BLaER1 treated with 17β-estradiol and CSF1 and Interleukin-3, amounts not matched to agents 10 nM and 100 nM (cell line): ENCODE results near the gene ATXN10.

Experiments
- H3K27ac ChIP-seq, 11 experiments: shearing (Covaris generic); formaldehyde crosslinking; 2 replicates each; pipeline ENCODE4 v1.8.1; 2022
- H3K27me3 ChIP-seq, 11 experiments: shearing (Covaris generic); formaldehyde crosslinking; 2 replicates each; pipeline ENCODE4 v1.8.1; 2022
- H3K36me3 ChIP-seq, 11 experiments: shearing (Covaris generic); formaldehyde crosslinking; 2 replicates each; pipeline ENCODE4 v1.8.1; 2022
- H3K4me1 ChIP-seq, 10 experiments: shearing (Covaris generic); formaldehyde crosslinking; 2 replicates each; pipeline ENCODE4 v1.8.1; 2022
- H3K4me2 ChIP-seq, 11 experiments: shearing (Covaris generic); formaldehyde crosslinking; 2 replicates each; pipeline ENCODE4 v1.8.1; 2022
- H3K4me3 ChIP-seq, 10 experiments: shearing (Covaris generic); formaldehyde crosslinking; 2 replicates each; pipeline ENCODE4 v1.8.1; 2022
- H3K9ac ChIP-seq, 11 experiments: shearing (Covaris generic); formaldehyde crosslinking; 2 replicates each; pipeline ENCODE4 v1.8.1; 2022
- H3K9me3 ChIP-seq, 11 experiments: shearing (Covaris generic); formaldehyde crosslinking; replicated peaks in 1 of 11; 2 replicates each; pipeline ENCODE4 v1.8.1; 2022
- H4K20me1 ChIP-seq, 11 experiments: shearing (Covaris generic); formaldehyde crosslinking; 2 replicates each; pipeline ENCODE4 v1.8.1; 2022
- Cebpa-rat ChIP-seq, 11 experiments: shearing (Covaris generic); IDR thresholded peaks; 2 replicates each; pipeline ENCODE4 v1.8.1; 2022

Gene ATXN10

GRCh38 chr22:45805413-45805812 lies 133.8 kb downstream of the ATXN10 start:
- H4K20me1 ChIP-seq: peaks cover 0 to 65% (median 13%) of the 10 kb centered on the region in 11 experiments; a peak in 10 of 22 replicates
- no peak overlapping the region for H3K4me3 ChIP-seq
- H3K27ac ChIP-seq: no peak overlapping the region
- peaks cover 51 to 96% (median 64%) of the 10 kb centered on the region in 11 experiments for H3K36me3 ChIP-seq
- TF ChIP-seq Cebpa-rat (IDR thresholded peaks at IDR 0.05): no peak
- 0 out of 22 replicates have a peak, but pooled peaks cover 0 to 6% (median 0%) of the 10 kb centered on the region in 11 experiments for H3K9me3 ChIP-seq
- no peaks in the 10 kb centered on the region for H3K27me3 ChIP-seq
- no peak overlapping the region for H3K4me2 ChIP-seq
- H3K4me1 ChIP-seq: peaks cover 0 to 4% (median 0%) of the 10 kb centered on the region in 10 experiments; a peak in 4 of 20 replicates
- H3K9ac ChIP-seq: no peak overlapping the region

- H3K9me3 ChIP-seq: no peaks in the 10 kb centered on the region
- peaks cover 0 to 4% (median 0%) of the 10 kb centered on the region in 10 experiments; a peak in 4 of 20 replicates for H3K4me1 ChIP-seq
- H3K4me2 ChIP-seq: no peak overlapping the region
- no peak for TF ChIP-seq Cebpa-rat (IDR thresholded peaks at IDR 0.05)
- no peak overlapping the region for H3K27ac ChIP-seq
- peaks cover 0 to 46% (median 7%) of the 10 kb centered on the region in 11 experiments; a peak in 8 of 22 replicates for H4K20me1 ChIP-seq
- H3K9ac ChIP-seq: no peak overlapping the region
- H3K36me3 ChIP-seq: peaks cover 47 to 92% (median 64%) of the 10 kb centered on the region in 11 experiments
- no peaks in the 10 kb centered on the region for H3K27me3 ChIP-seq
- H3K4me3 ChIP-seq: no peak overlapping the region
These were observed 135.7 kb downstream of the ATXN10 start for GRCh38 chr22:45807156-45807915.

- H3K36me3 ChIP-seq: peaks cover 58 to 91% (median 73%) of the 10 kb centered on the region in 11 experiments
- no peaks in the 10 kb centered on the region for H3K27me3 ChIP-seq
- H3K4me1 ChIP-seq: peaks cover 0 to 12% (median 0%) of the 10 kb centered on the region in 10 experiments; a peak in 7 of 20 replicates
- TF ChIP-seq Cebpa-rat (IDR thresholded peaks at IDR 0.05): no peak
- H4K20me1 ChIP-seq: peaks cover 0 to 16% (median 3%) of the 10 kb centered on the region in 11 experiments; a peak in 5 of 22 replicates
- H3K4me2 ChIP-seq: peak overlapping the region in 4 of 11 experiments; percentile 16 to 52 (median 22); a peak in 6 of 22 replicates
- no peak overlapping the region for H3K27ac ChIP-seq
- H3K9me3 ChIP-seq: no peaks in the 10 kb centered on the region
- no peak overlapping the region for H3K9ac ChIP-seq
- H3K4me3 ChIP-seq: no peak overlapping the region
These were observed 141.3 kb downstream of the ATXN10 start for GRCh38 chr22:45812910-45813309.

- Histone ChIP-seq H3K4me1 (peaks cover 0 to 12% (median 0%) of the 10 kb centered on the region in 10 experiments; a peak in 7 of 20 replicates), H3K4me2 (no peak overlapping the region), H3K27me3 (no peaks in the 10 kb centered on the region), H4K20me1 (peaks cover 0 to 18% (median 3%) of the 10 kb centered on the region in 11 experiments; a peak in 6 of 22 replicates), H3K27ac (no peak overlapping the region), H3K4me3 (no peak overlapping the region), H3K9ac (no peak overlapping the region), H3K36me3 (peaks cover 51 to 86% (median 67%) of the 10 kb centered on the region in 11 experiments), H3K9me3 (no peaks in the 10 kb centered on the region)
- no peak for TF ChIP-seq Cebpa-rat (IDR thresholded peaks at IDR 0.05)
These were observed 142.6 kb downstream of the ATXN10 start for GRCh38 chr22:45814198-45814597.

GRCh38 chr22:45816776-45817175 lies 145.1 kb downstream of the ATXN10 start:
- Histone ChIP-seq H3K27me3 (no peaks in the 10 kb centered on the region), H3K4me1 (peaks cover 0 to 12% (median 0%) of the 10 kb centered on the region in 10 experiments; a peak in 7 of 20 replicates), H4K20me1 (peaks cover 0 to 25% (median 3%) of the 10 kb centered on the region in 11 experiments; a peak in 6 of 22 replicates), H3K4me2 (no peak overlapping the region), H3K9ac (no peak overlapping the region), H3K4me3 (no peak overlapping the region), H3K9me3 (no peaks in the 10 kb centered on the region), H3K27ac (no peak overlapping the region), H3K36me3 (peaks cover 53 to 86% (median 74%) of the 10 kb centered on the region in 11 experiments)
- no peak for TF ChIP-seq Cebpa-rat (IDR thresholded peaks at IDR 0.05)

- Histone ChIP-seq H3K27ac (no peak overlapping the region), H3K36me3 (peaks cover 44 to 80% (median 63%) of the 10 kb centered on the region in 11 experiments), H4K20me1 (peaks cover 0 to 25% (median 0%) of the 10 kb centered on the region in 11 experiments; a peak in 6 of 22 replicates), H3K9me3 (no peaks in the 10 kb centered on the region), H3K4me3 (no peak overlapping the region), H3K4me1 (peaks cover 0 to 5% (median 0%) of the 10 kb centered on the region in 10 experiments; a peak in 6 of 20 replicates), H3K4me2 (no peak overlapping the region), H3K9ac (no peak overlapping the region), H3K27me3 (no peaks in the 10 kb centered on the region)
- no peak for TF ChIP-seq Cebpa-rat (IDR thresholded peaks at IDR 0.05)
These were observed 146.2 kb downstream of the ATXN10 start for GRCh38 chr22:45817745-45818423.

- peaks cover 0 to 1% (median 0%) of the 10 kb centered on the region in 11 experiments; a peak in 1 of 22 replicates for H3K9me3 ChIP-seq
- H3K9ac ChIP-seq: no peak overlapping the region
- no peak overlapping the region for H3K27ac ChIP-seq
- no peak overlapping the region for H3K4me2 ChIP-seq
- 0 out of 20 replicates have a peak, but pooled peaks cover 0 to 3% (median 0%) of the 10 kb centered on the region in 10 experiments for H3K4me1 ChIP-seq
- no peak for TF ChIP-seq Cebpa-rat (IDR thresholded peaks at IDR 0.05)
- no peak overlapping the region for H3K4me3 ChIP-seq
- peaks cover 0 to 25% (median 0%) of the 10 kb centered on the region in 11 experiments; a peak in 5 of 22 replicates for H4K20me1 ChIP-seq
- peaks cover 40 to 80% (median 61%) of the 10 kb centered on the region in 11 experiments for H3K36me3 ChIP-seq
- no peaks in the 10 kb centered on the region for H3K27me3 ChIP-seq
These were observed 146.9 kb downstream of the ATXN10 start for GRCh38 chr22:45818424-45819085.

GRCh38 chr22:45819305-45819704 lies 147.7 kb downstream of the ATXN10 start:
- Histone ChIP-seq H3K9ac (no peak overlapping the region), H3K4me3 (no peak overlapping the region), H3K27ac (no peak overlapping the region), H4K20me1 (peaks cover 0 to 25% (median 0%) of the 10 kb centered on the region in 11 experiments; a peak in 5 of 22 replicates), H3K4me1 (0 out of 20 replicates have a peak, but pooled peaks cover 0 to 3% (median 0%) of the 10 kb centered on the region in 10 experiments), H3K36me3 (peaks cover 37 to 80% (median 59%) of the 10 kb centered on the region in 11 experiments), H3K9me3 (peaks cover 0 to 4% (median 0%) of the 10 kb centered on the region in 11 experiments; a peak in 1 of 22 replicates), H3K27me3 (no peaks in the 10 kb centered on the region), H3K4me2 (no peak overlapping the region)
- TF ChIP-seq Cebpa-rat (IDR thresholded peaks at IDR 0.05): no peak
